Measurements from ENCODE around the gene UROS.

Gene UROS

GRCh38 chr10:125822878-125823662, at the start of gene UROS, which contains the start of gene BCCIP:
UROS (minus strand) TSS chr10:125823258; CDS start chr10:125816499, 6,759 bp downstream.
BCCIP (plus strand) TSS chr10:125823546; CDS start chr10:125823558, 12 bp downstream.
- DNase-seq (ENCODE audit: low read depth) = peak; percentile 77

DNA sequence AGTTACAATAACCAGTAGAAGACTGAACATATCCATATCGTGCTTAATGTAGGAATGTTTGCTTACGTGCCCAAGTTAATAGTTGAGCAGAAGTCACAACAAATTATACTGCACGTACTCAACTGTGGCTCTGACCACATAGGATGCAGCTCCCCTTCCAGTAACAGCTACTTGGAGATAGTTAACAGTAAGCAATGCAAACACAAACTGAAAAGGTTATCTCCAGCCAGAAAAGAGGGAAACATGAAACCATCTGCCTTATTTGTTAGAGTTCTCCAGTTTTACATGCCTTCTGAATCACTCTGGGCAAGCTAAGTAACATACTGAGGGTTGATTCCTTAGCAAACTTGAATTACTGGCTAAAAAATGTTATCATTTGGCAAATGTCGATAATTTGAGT, 48.3 kb upstream of the UROS start:
- DNase-seq (ENCODE audit: low read depth) = no peak

GRCh38 chr10:125868372-125868975, 45.4 kb upstream of the UROS start:
- DNase-seq (ENCODE audit: low read depth) = peak; percentile 11

DNA sequence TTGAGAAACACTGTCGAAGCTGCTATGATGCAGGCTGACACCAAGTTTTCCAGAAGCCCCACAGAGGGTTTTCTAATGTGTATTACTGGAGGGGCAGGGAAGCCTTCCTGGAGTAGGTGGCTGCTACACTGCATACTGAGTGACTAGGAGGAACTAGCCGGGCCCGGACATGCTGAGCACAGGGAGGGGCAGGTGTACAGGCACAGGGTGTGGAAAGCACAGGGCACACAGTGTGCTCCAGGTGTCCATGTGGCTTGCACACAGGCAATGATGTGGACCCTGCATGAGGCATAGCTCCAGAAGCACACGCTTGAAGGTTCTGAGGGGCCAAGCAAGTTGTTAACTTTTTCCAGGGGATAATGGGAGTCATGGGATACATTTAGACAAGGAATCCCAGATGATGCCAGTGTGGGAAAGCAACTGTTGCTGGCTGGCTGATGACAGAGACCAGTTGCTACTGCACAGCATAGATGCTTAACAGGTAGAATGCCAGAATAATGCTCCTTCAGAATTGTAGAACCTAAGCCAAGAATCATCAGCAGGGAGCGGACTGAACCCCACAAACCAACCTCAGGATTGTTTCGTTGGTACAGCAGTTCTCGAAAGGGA, 43.5 kb upstream of the UROS start:
- DNase-seq (ENCODE audit: low read depth) = no peak

GRCh38 chr10:125865120-125865519, 42.1 kb upstream of the UROS start:
- DNase-seq (ENCODE audit: low read depth) = no peak

GRCh38 chr10:125859128-125859817, 36.2 kb upstream of the UROS start:
- DNase-seq (ENCODE audit: low read depth) = no peak

DNA sequence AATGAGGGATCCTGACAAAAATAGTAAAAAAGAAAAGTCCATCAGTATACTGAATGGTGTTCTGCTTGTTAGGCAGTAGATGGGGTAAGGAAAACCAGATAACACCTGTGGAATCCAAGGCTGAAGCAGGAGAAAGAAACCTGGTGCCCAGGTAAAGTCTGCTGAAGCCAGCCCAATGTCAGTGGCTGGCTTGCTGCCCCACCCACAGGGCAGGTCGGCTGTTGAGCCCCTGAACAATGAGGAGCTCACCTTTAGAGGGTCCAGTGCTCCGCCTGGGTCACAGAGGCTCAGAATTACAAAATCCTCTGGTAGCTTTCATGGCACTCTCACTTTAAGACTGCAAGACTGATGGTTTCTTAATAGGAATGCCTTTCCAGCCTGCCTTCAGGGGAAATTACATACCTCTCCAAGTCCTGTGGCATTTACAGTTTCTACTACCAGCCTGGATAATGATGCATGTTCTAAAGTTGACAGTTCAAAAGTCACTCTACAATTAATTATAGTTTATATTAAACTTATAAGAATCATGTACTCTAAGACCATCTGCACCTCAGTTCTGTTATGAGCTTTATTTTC, 34.2 kb upstream of the UROS start:
- no peak for DNase-seq (ENCODE audit: low read depth)

GRCh38 chr10:125852487-125852886, 29.4 kb upstream of the UROS start:
- DNase-seq (ENCODE audit: low read depth) = no peak

DNA sequence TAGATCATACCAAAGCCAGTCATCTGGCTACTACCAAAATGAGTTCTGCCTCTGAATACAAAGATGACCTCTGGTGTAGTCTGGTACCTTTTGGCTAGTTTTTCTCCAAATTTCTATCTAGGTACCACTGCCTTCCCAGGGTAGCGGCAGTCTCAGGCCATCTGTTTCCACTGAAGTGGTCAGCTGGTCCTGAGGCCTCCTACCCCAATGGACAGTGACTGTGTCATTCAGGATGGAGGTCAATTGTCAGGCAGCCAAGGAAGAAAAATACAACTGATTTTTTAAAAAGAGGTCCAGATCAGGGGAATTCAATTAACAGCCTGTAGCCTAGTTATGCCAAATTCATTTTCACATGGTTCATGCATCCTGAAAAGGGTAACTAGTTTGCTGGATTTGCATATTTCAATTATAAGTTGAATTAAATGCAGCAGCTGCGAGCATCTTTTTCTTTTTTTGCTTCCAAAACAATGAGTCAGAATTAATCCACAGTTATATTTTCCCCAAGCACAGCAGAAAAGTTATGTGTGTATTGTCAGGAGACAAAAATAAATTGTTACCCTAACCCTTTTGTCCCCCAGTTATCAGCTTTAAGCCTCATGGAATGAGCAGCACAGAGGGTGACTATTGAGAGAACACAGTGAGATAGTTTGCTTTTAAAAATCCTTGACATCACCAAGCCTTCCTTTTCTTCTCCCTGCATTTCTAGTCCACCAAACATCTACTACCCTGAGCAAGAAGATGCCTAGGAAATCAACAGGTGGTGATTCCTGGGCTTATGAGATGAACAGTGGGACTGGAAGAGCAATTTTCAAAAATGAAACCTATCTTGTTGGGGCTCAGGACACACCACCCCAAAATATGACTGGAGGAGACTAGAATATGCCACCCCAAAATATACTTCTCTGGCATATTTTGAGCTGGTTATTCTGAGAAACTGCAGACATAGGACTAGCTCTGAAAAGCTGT, 28.0 kb upstream of the UROS start:
- no peak for DNase-seq (ENCODE audit: low read depth)

- DNase-seq (ENCODE audit: low read depth) = no peak
These were observed 26.4 kb upstream of the UROS start for GRCh38 chr10:125849448-125849847.

GRCh38 chr10:125848857-125849256, 25.8 kb upstream of the UROS start:
- DNase-seq (ENCODE audit: low read depth) = no peak

DNA sequence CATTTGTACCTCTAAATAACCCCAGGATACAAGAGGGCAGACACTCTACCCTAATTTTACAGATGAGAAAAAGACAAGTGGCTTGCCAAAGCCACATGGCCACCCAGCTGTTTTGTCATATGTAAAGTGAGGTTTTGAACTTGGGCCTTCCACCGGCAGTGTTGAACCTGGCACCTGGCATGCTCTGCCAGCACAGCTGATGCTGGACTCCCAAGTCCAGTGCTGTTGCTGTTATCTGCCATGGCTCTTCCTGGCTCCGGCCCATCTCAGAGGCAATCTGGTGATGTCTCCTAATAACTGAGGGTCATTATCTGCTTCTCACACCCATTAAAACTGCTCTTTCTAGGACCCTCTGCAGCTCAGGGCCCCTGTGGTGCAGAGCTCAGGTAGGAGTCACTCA, 25.3 kb upstream of the UROS start:
- no peak for DNase-seq (ENCODE audit: low read depth)

- DNase-seq (ENCODE audit: low read depth) = no peak
These were observed 23.8 kb upstream of the UROS start for GRCh38 chr10:125846894-125847293.

GRCh38 chr10:125845617-125846016, 22.6 kb upstream of the UROS start:
- no peak for DNase-seq (ENCODE audit: low read depth)

DNA sequence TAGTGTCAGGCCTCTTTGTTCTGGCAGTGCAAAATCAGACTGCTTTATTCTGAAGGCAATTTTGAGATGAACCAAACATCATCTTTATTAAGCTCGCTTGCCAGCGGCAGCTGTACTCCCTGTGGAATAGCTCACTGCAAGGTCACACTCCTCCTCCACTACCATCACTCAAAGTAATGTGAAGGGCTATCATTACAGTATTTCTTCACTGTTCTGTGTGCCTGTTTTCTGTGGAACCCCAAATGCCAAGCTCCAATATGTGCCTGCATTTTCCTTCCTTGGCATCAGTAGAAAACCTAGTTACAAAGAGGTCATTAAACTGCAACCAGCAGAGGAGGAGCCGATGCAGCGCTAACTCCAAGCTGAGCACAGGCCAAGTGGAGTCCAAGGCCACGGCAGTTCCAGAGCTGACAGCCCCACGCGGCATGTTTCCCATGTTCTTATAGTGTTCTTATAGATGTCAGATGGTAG, 21.7 kb upstream of the UROS start:
- DNase-seq (ENCODE audit: low read depth) = no peak

GRCh38 chr10:125843603-125844329, 20.7 kb upstream of the UROS start:
- no peak for DNase-seq (ENCODE audit: low read depth)

DNA sequence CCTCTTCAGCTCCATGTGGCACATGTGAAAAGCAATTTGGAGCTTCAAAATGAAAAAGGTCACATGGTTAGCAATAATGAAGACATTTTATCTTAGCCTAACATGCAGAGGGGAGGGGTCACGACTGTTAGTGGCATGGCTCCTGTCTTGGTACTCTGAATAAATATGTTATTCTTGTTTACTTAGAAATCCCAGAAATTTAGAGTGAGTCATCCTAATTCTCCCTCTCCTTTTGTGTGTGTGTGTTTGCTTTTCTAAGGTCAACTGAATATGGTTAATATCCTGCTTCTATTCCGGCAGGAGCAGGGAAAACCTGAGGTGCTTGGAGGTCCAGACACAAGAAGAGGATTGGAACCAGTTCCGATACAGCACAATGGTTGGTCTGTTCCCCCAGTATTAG, 17.9 kb upstream of the UROS start:
- no peak for DNase-seq (ENCODE audit: low read depth)

- DNase-seq (ENCODE audit: low read depth) = no peak
These were observed 17.3 kb upstream of the UROS start for GRCh38 chr10:125840406-125840805.

DNA sequence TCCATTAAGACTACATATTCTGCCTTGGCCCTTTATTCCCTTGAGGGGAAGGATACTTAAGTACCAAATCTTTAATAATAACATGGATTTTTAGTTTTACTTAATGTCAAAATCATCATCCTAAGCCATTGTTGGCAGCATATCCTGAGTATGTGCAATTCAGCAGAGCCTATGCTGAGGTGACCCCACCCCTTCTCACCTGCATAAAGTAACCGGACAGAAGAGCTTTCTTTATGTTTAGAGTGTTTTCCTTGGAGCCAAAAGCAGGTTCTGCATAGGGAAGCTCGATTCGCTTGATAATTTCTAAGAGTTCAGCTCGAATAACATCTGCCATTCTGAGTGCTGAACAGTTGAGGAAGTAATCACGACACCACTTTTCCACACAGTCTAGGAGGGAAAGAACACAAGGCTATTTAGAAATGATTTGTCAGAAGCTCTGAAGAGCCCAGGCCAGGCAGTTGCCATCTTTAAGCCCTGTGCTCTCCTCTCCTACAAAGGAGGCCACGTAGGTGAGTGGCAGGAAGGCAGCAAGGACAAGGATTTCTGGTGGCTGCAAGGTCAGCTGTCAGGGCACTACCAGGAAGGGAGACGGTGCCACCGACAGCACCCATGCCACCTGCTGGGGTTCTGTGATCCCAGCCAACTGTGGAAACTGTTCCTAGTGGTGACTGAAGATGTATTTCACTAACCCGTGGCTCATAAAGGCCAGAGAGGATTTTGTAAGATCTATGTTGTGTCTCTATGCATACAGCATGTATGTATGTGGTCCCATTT, 15.9 kb upstream of the UROS start:
- no peak for DNase-seq (ENCODE audit: low read depth)

Measured in GM04504 (cell line).